GM18511 (cell line): ENCODE results near the gene SPATA45.

ENCODE experiments used
- ATAC-seq: cut with Tn5 transposase; IDR thresholded peaks from one replicate; pipeline ENCODE4 v1.9.1; 2021; ENCODE audit warnings: mild to moderate bottlenecking, moderate library complexity; ENCODE audit not compliant: unreplicated experiment

Gene SPATA45

GRCh38 chr1:212833211-212834207 lies 13.9 kb downstream of the SPATA45 start:
- ATAC-seq = peak; percentile 88

- no peak for ATAC-seq
Observed at GRCh38 chr1:212828395-212828794, 19.1 kb downstream of the SPATA45 start.

- ATAC-seq = no peak
Observed at GRCh38 chr1:212827831-212828278, 19.6 kb downstream of the SPATA45 start.

- ATAC-seq = no peak
Observed at GRCh38 chr1:212827171-212827776, 20.2 kb downstream of the SPATA45 start.

GRCh38 chr1:212825798-212826452 lies 21.5 kb downstream of the SPATA45 start:
- ATAC-seq = no peak

- ATAC-seq = no peak
Observed at GRCh38 chr1:212824201-212824600, 23.2 kb downstream of the SPATA45 start.

GRCh38 chr1:212822956-212823355 lies 24.5 kb downstream of the SPATA45 start:
- ATAC-seq = no peak

- ATAC-seq = no peak
Observed at GRCh38 chr1:212820969-212821368, 26.5 kb downstream of the SPATA45 start.

GRCh38 chr1:212819726-212820125 lies 27.7 kb downstream of the SPATA45 start:
- peak; percentile 67 for ATAC-seq

- ATAC-seq = no peak
Observed at GRCh38 chr1:212816567-212817278, 30.7 kb downstream of the SPATA45 start.

- no peak for ATAC-seq
Observed at GRCh38 chr1:212814537-212815334, 32.7 kb downstream of the SPATA45 start.

- ATAC-seq = peak; percentile 51
Observed at GRCh38 chr1:212805767-212806166, 41.7 kb downstream of the SPATA45 start.

GRCh38 chr1:212797681-212798080 lies 49.8 kb downstream of the SPATA45 start:
- ATAC-seq = no peak

- peak; percentile 80 for ATAC-seq
Observed at GRCh38 chr1:212794561-212795014, 52.9 kb downstream of the SPATA45 start.

GRCh38 chr1:212792396-212792908 lies 55.0 kb downstream of the SPATA45 start:
- no peak for ATAC-seq

GRCh38 chr1:212791676-212792395 lies 55.6 kb downstream of the SPATA45 start, which contains the start of the genes NSL1 and TATDN3:
Gene NSL1, minus strand, starts transcription at chr1:212791777. Its CDS starts 14 bp downstream, at chr1:212791763.
Gene TATDN3, plus strand, starts transcription at chr1:212791894. Its CDS starts 28 bp downstream, at chr1:212791922.
- ATAC-seq = peak; percentile 71

- ATAC-seq = peak; percentile 42
Observed at GRCh38 chr1:212791261-212791675, 56.2 kb downstream of the SPATA45 start.

- no peak for ATAC-seq
Observed at GRCh38 chr1:212785871-212786270, 61.6 kb downstream of the SPATA45 start.

- no peak for ATAC-seq
Observed at GRCh38 chr1:212783976-212784375, 63.5 kb downstream of the SPATA45 start.
